T-cell (primary cell): ENCODE results near the gene RAX2. TPM values are rescaled to one million over a fixed set of nuclear protein-coding genes. Genes with fewer than 3 reads are reported as not detected.

Experiments used
- ATAC-seq, 4 experiments: fragments of 200-7000 bp in 3 of 4; fragments of 150-1000 bp in 1 of 4; cut with Tn5 transposase; replicated peaks in 1 of 4; 1 replicate in 3 of 4; 2 replicates in 1 of 4; pipeline ENCODE4 v1.10.0; 2021; ENCODE audit warnings: moderate library complexity in 3 of 4, mild to moderate bottlenecking in 2 of 4, moderate number of reproducible peaks in 1 of 4
- CTCF ChIA-PET, 2 donors: fragments of 300-600 bp; sonication (Branson Sonifier 250); formaldehyde crosslinking; loops; one replicate each; lab custom pipeline; 2022; ENCODE audit warnings: antibody characterized with exemption in 2 of 2; lab: Charles Lee
- POLR2A ChIA-PET, 2 donors: fragments of 300-600 bp; sonication (Branson Sonifier 250); formaldehyde crosslinking; loops; one replicate each; lab custom pipeline; 2022; ENCODE audit warnings: antibody characterized with exemption in 2 of 2; lab: Charles Lee
- DNase-seq, 35 experiments: peaks; one replicate each; pipeline versions ENCODE4 v3.0.0 to v3.0.0-alpha.2; 2013 to 2023
- H3K27ac ChIP-seq: one replicate; pipeline ENCODE4 v1.5.1; 2013; ENCODE audit warnings: low read length
- H3K27me3 ChIP-seq, 2 experiments: replicated peaks in 1 of 2; 1 replicate in 1 of 2; 2 replicates in 1 of 2; pipeline versions ENCODE4 v1.6.1 to v1.7.0; 2013; ENCODE audit warnings: low read length in 1 of 2, mixed read lengths in 1 of 2; ENCODE audit not compliant: control insufficient read depth in 2 of 2, insufficient read depth in 2 of 2; ENCODE audit errors: extremely low read depth in 1 of 2
- H3K36me3 ChIP-seq, 2 donors: 1 replicate in 1 of 2; 2 replicates in 1 of 2; pipeline versions ENCODE4 v1.6.1 to v1.7.0; 2013; ENCODE audit warnings: low read length in 1 of 2; ENCODE audit not compliant: control insufficient read depth in 2 of 2, insufficient read depth in 1 of 2; ENCODE audit errors: extremely low read depth in 1 of 2
- H3K4me1 ChIP-seq, 2 experiments: 1 replicate in 1 of 2; 2 replicates in 1 of 2; pipeline versions ENCODE4 v1.6.1 to v1.7.0; 2013; ENCODE audit warnings: low read length in 2 of 2, mixed read lengths in 1 of 2; ENCODE audit not compliant: insufficient read depth in 2 of 2, control insufficient read depth in 1 of 2; ENCODE audit errors: extremely low read depth in 1 of 2
- H3K4me3 ChIP-seq, 2 donors: 1 replicate in 1 of 2; 2 replicates in 1 of 2; pipeline versions ENCODE4 v1.5.1 to v1.7.0; 2013; ENCODE audit warnings: mild to moderate bottlenecking in 2 of 2, low read length in 1 of 2, moderate library complexity in 1 of 2; ENCODE audit not compliant: control insufficient read depth in 1 of 2; ENCODE audit errors: extremely low read depth in 1 of 2
- H3K9me3 ChIP-seq: 2 replicates; pipeline ENCODE4 v1.7.0; 2013
- H3K27ac Mint-ChIP-seq, 2 donors: one replicate each; pipeline ENCODE4 v1.8.0; 2020 to 2021; ENCODE audit warnings: mild to moderate bottlenecking in 2 of 2, mixed read lengths in 2 of 2
- H3K27me3 Mint-ChIP-seq, 2 donors: one replicate each; pipeline ENCODE4 v1.8.0; 2021 to 2022; ENCODE audit warnings: mixed read lengths in 2 of 2
- H3K36me3 Mint-ChIP-seq: one replicate; pipeline ENCODE4 v1.8.0; 2021; ENCODE audit warnings: mixed read lengths
- H3K4me1 Mint-ChIP-seq, 3 donors: one replicate each; pipeline ENCODE4 v1.8.0; 2020 to 2022; ENCODE audit warnings: mixed read lengths in 3 of 3, mild to moderate bottlenecking in 1 of 3
- H3K4me3 Mint-ChIP-seq, 3 donors: one replicate each; pipeline ENCODE4 v1.8.0; 2020 to 2022; ENCODE audit warnings: mild to moderate bottlenecking in 3 of 3, mixed read lengths in 3 of 3, moderate library complexity in 3 of 3
- H3K9me3 Mint-ChIP-seq, 3 donors: one replicate each; pipeline ENCODE4 v1.8.0; 2020 to 2022; ENCODE audit warnings: mixed read lengths in 3 of 3
- WGBS: methylation state at CpG from one replicate; pipeline ENCODE4 v1.1.5; 2013; ENCODE audit warnings: missing lambda C conversion rate; ENCODE audit not compliant: insufficient coverage; 5-methylcytosine and 5-hydroxymethylcytosine counted together
- total RNA-seq, 35 experiments: library from RNA in 6 of 35; stranded (reverse) in 6 of 35; fragments of 120-200 nt in 1 of 35; gene quantifications; one replicate each; pipeline versions ENCODE4 v1.2.1 to v1.2.4 and lab custom pipeline; 2013 to 2026

Gene RAX2
- total RNA-seq, 5 donors from 2014 or later (not counting 1 experiment from before 2014, with no cell fraction given): not detected

DNA sequence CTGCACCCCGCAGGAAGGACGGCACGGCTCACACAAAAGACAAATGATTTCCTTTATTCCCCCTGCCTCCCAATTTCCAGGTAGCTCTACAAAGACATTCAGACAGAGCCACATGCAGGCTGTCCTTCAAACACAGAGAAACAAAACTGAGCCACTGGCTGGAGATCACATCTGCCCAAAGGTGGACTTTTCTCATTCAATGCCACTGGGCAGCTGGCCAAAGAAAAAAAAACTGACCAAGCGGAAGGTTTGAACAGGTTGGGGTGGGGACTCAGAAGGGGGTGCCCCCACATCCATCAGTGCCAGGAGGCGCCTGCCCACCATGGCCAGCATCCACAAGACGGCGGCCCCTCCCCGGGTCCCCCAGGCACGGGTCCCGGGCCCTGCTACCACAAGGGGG is 32.0 kb upstream of the RAX2 start:
- H3K27ac Mint-ChIP-seq: peak overlapping the region; percentile 31 to 64
- H3K27ac ChIP-seq: no peak overlapping the region
- peaks cover 21 to 59% of the 10 kb centered on the region in 2 experiments for H3K4me1 ChIP-seq
- H3K9me3 Mint-ChIP-seq: no peaks in the 10 kb centered on the region
- peaks cover 0 to 4% of the 10 kb centered on the region in 2 experiments for H3K27me3 ChIP-seq
- peaks cover 13 to 44% (median 21%) of the 10 kb centered on the region in 3 donors for H3K4me1 Mint-ChIP-seq
- H3K27me3 Mint-ChIP-seq: no peaks in the 10 kb centered on the region
- CTCF ChIA-PET: no interaction called here
- ATAC-seq (no peak), DNase-seq (no peak)
- H3K4me3 ChIP-seq: no peak overlapping the region
- no peak overlapping the region for H3K4me3 Mint-ChIP-seq
- 86% methylated on average over 8 of the region's 10 CpGs for WGBS
- POLR2A ChIA-PET: interaction anchor here in 1 of 2 donors (0.6 kb wide), 1 partner anchor 456 kb away, joined by 3 read pairs; no protein-coding TSS in a partner anchor
- no peaks in the 10 kb centered on the region for H3K36me3 Mint-ChIP-seq
- H3K9me3 ChIP-seq: no peaks in the 10 kb centered on the region
- H3K36me3 ChIP-seq: no peaks in the 10 kb centered on the region

DNA sequence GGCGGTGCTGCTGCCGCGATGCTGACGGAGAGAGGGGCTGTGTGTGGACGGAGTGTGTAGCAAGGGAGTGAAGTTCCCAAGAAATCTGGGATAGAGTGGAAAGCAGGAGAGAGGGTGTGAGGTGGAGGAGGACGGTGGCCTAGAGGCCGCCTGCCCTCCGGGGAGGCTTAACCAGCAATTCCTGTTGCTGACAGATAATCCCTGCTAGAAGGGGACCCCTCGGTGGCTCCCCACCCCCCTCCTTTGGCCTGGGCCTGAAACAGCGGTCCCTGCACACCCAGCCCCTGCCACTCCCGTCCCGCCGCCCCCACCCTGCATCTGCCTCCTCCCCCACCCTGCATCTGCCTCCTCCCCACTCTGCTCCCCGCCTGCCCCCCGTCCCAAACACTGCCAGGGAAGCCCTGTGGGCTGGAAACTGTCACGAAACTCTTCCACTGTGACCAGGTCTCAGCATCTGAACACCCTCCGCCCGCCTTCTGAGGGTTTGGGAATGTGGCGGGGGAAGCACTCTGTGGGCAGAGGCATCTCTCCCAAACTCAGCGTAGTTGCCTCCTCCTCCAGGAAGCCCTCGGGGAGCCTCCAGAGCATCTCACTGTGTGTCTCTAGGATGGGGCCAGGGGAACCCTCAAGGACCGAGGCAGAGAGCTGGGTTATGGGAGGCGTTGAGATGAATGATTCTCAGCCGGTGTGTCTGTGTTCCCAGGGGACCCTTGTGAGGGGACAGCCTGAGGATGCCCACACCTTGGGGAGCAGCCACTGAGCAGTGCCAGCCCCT is 31.3 kb upstream of the RAX2 start:
- ATAC-seq (no peak), DNase-seq (no peak)
- Mint-ChIP-seq H3K36me3 (no peaks in the 10 kb centered on the region), H3K27ac (no peak overlapping the region), H3K4me1 (peaks cover 16 to 44% (median 23%) of the 10 kb centered on the region in 3 donors), H3K27me3 (no peaks in the 10 kb centered on the region), H3K9me3 (no peaks in the 10 kb centered on the region), H3K4me3 (no peak overlapping the region)
- Histone ChIP-seq H3K4me3 (no peak overlapping the region), H3K27me3 (peaks cover 0 to 4% of the 10 kb centered on the region in 2 experiments), H3K36me3 (no peaks in the 10 kb centered on the region), H3K27ac (no peak overlapping the region), H3K9me3 (no peaks in the 10 kb centered on the region), H3K4me1 (peaks cover 24 to 65% of the 10 kb centered on the region in 2 experiments)
- CTCF ChIA-PET: no interaction called here
- WGBS: 100% methylated on average over 3 of the region's 24 CpGs
- POLR2A ChIA-PET: no interaction called here

DNA sequence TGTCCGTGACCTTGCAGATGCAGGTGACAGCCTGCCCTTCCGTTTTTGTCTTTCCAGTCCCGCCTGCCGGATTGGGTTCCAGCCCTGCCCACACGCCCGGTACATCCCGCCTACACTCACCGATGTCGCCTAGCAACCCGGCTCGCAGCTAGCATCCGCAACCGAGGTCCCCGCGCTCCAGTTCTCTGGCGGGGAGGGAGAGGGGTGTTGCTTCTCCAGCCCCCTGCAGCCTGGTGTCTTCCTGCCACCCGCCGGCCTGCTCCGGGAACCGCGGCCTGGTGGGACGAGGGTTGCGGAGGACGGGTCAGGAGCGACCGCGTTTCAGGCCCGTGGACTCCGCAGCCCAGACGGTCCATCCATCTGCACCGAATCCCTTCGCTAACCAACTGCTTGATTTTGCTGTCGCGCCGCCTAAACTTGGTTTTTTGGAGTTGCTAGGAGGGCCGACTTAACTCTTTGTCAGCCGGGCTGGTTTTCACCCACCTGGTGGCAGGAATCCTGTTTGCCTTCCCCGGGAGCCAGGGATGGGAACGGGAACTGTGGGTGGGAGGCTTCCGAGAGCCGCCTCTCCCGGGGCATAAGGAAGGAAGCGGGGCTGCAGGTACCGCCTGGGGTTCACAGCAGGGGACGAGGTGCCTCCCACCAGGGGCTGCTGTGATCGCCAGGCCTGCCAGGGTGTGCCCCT is 29.5 kb upstream of the RAX2 start:
- H3K27ac Mint-ChIP-seq: no peak overlapping the region
- Histone ChIP-seq H3K27ac (no peak overlapping the region), H3K36me3 (no peaks in the 10 kb centered on the region), H3K9me3 (no peaks in the 10 kb centered on the region), H3K4me3 (peak overlapping the region; percentile 38 to 66), H3K27me3 (peaks cover 0 to 4% of the 10 kb centered on the region in 2 experiments), H3K4me1 (peaks cover 28 to 72% of the 10 kb centered on the region in 2 experiments)
- H3K36me3 Mint-ChIP-seq: peaks cover 4% of the 10 kb centered on the region
- H3K4me3 Mint-ChIP-seq: peak overlapping the region in 2 of 3 donors; percentile 55 to 61
- H3K4me1 Mint-ChIP-seq: peaks cover 22 to 47% (median 29%) of the 10 kb centered on the region in 3 donors
- ATAC-seq (peak; percentile 67 to 83 (median 81)), DNase-seq (peak in 34 of 35 experiments; percentile 29 to 74 (median 57))
- ChIA-PET POLR2A (no interaction called here), CTCF (no interaction called here)
- H3K27me3 Mint-ChIP-seq: no peaks in the 10 kb centered on the region
- peaks cover 3 to 5% (median 5%) of the 10 kb centered on the region in 3 donors for H3K9me3 Mint-ChIP-seq
- WGBS: 11% methylated on average over 30 of the region's 46 CpGs

DNA sequence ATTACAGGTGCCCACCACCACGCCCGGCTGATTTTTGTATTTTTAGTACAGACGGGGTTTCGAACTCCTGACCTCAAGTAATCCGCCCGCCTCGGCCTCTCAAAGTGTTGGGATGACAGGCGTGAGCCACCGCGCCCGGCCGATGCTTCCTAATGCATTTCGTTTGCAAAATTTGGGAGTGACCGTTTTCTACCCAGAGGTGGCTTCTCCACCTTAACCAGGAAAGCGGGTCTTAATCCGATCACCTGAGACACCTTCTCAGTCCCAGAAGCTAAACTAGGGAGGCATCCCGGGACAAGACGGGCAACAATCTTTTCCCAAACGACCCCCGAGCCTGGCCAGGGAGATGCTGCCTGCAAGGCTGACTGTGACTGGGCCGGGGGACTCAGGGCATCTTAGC is 29.0 kb upstream of the RAX2 start:
- no peaks in the 10 kb centered on the region for H3K36me3 ChIP-seq
- H3K27ac ChIP-seq: no peak overlapping the region
- no peak for ATAC-seq
- H3K9me3 Mint-ChIP-seq: peaks cover 3 to 10% (median 7%) of the 10 kb centered on the region in 3 donors
- H3K4me3 Mint-ChIP-seq: peak overlapping the region in 1 of 3 donors; percentile 61
- peaks cover 28 to 71% of the 10 kb centered on the region in 2 experiments for H3K4me1 ChIP-seq
- H3K27ac Mint-ChIP-seq: no peak overlapping the region
- no peaks in the 10 kb centered on the region for H3K9me3 ChIP-seq
- 60% methylated on average over 19 of the region's 21 CpGs for WGBS
- no peak for DNase-seq
- peaks cover 22 to 46% (median 28%) of the 10 kb centered on the region in 3 donors for H3K4me1 Mint-ChIP-seq
- ChIA-PET POLR2A (no interaction called here), CTCF (no interaction called here)
- no peaks in the 10 kb centered on the region for H3K27me3 Mint-ChIP-seq
- peak overlapping the region; percentile 38 for H3K4me3 ChIP-seq
- peaks cover 0 to 4% of the 10 kb centered on the region in 2 experiments for H3K27me3 ChIP-seq
- peaks cover 5% of the 10 kb centered on the region for H3K36me3 Mint-ChIP-seq

DNA sequence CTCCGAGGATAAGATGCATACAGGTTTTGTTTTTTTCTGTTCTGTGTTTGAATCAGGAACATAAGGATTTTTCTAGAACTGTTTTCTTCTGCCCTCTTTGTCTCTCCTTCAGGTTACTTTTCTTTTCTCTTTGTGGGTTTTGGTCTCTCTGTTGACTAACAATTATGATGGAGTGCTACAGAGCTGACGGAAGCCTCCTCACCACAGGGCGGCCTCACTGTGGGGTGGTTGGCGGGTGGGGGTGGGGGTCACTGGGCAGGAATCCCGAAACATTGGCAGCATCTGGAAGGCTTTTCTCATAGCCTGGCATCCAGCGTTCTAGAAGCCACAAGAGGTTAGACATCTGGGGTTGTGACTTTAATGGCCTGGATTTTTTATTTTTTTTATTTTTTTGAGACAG is 26.1 kb upstream of the RAX2 start:
- Mint-ChIP-seq H3K36me3 (peaks cover 5% of the 10 kb centered on the region), H3K27me3 (no peaks in the 10 kb centered on the region), H3K4me3 (peak overlapping the region in 2 of 3 donors; percentile 5 to 54), H3K27ac (peak overlapping the region; percentile 57 to 83), H3K9me3 (peaks cover 3 to 10% (median 7%) of the 10 kb centered on the region in 3 donors), H3K4me1 (peaks cover 22 to 31% (median 28%) of the 10 kb centered on the region in 3 donors)
- peaks cover 26 to 52% of the 10 kb centered on the region in 2 experiments for H3K4me1 ChIP-seq
- ChIA-PET POLR2A (interaction anchor here (0.6 to 1.0 kb wide), 3 partner anchors 35 to 1895 kb away, joined by 3 to 8 read pairs (median 4); partner anchors contain the start of gene MRPL54 (in 1 of the 2)), CTCF (interaction anchor here in 1 of 2 donors (1.6 kb wide), 1 partner anchor 35 kb away, joined by 6 read pairs; the partner anchor contains the start of gene MRPL54)
- H3K4me3 ChIP-seq: no peak overlapping the region
- peak; percentile 67 to 87 (median 75) for ATAC-seq
- peaks cover 0 to 4% of the 10 kb centered on the region in 2 experiments for H3K27me3 ChIP-seq
- H3K36me3 ChIP-seq: peaks cover 0 to 3% of the 10 kb centered on the region in 2 donors
- peak in 25 of 35 experiments; percentile 21 to 72 (median 38) for DNase-seq
- peak overlapping the region; percentile 37 for H3K27ac ChIP-seq
- H3K9me3 ChIP-seq: no peaks in the 10 kb centered on the region
- 0% methylated on average over 2 of the region's 6 CpGs for WGBS

DNA sequence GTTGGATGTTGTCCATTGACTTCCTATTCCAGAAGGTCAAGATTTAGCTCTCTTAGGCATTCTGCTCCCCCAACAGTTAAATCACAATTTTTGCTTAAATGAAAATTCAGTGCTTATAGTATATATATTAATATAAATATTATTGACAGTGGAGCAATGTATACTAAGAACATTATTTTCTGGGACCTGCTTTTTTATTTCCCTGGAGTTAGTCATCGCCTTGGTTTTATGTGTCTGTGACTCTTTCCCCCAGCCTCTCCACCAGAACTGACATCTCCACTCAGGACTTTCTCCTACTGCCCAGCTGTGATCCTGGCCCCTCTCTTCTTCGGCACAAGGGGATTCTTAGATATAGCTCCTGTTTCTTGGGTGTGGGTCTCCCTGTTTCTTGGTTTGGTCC is 24.3 kb upstream of the RAX2 start:
- H3K36me3 ChIP-seq: peaks cover 0 to 3% of the 10 kb centered on the region in 2 donors
- no peak for DNase-seq
- Mint-ChIP-seq H3K9me3 (peaks cover 3 to 10% (median 7%) of the 10 kb centered on the region in 3 donors), H3K27me3 (no peaks in the 10 kb centered on the region), H3K36me3 (peaks cover 7% of the 10 kb centered on the region), H3K27ac (peak overlapping the region in 1 of 2 donors; percentile 64), H3K4me3 (no peak overlapping the region), H3K4me1 (peaks cover 19 to 25% (median 23%) of the 10 kb centered on the region in 3 donors)
- H3K9me3 ChIP-seq: no peaks in the 10 kb centered on the region
- H3K4me1 ChIP-seq: peaks cover 21 to 41% of the 10 kb centered on the region in 2 experiments
- no CpG with 5 or more reads among the region's 2 CpGs for WGBS
- peaks cover 0 to 4% of the 10 kb centered on the region in 2 experiments for H3K27me3 ChIP-seq
- ATAC-seq: no peak
- no peak overlapping the region for H3K27ac ChIP-seq
- CTCF ChIA-PET: no interaction called here
- no peak overlapping the region for H3K4me3 ChIP-seq
- POLR2A ChIA-PET: interaction anchor here (0.6 to 0.9 kb wide), 3 partner anchors 33 to 827 kb away, joined by 3 to 9 read pairs (median 7); no protein-coding TSS in a partner anchor
